ENCODE results near the gene ZSCAN25.
"Not testable (repeated sequence)": the region's sequence is repeated elsewhere in the genome, so short reads cannot be mapped to it uniquely, and the experiment has no call there.

The ZSCAN25 gene

DNA sequence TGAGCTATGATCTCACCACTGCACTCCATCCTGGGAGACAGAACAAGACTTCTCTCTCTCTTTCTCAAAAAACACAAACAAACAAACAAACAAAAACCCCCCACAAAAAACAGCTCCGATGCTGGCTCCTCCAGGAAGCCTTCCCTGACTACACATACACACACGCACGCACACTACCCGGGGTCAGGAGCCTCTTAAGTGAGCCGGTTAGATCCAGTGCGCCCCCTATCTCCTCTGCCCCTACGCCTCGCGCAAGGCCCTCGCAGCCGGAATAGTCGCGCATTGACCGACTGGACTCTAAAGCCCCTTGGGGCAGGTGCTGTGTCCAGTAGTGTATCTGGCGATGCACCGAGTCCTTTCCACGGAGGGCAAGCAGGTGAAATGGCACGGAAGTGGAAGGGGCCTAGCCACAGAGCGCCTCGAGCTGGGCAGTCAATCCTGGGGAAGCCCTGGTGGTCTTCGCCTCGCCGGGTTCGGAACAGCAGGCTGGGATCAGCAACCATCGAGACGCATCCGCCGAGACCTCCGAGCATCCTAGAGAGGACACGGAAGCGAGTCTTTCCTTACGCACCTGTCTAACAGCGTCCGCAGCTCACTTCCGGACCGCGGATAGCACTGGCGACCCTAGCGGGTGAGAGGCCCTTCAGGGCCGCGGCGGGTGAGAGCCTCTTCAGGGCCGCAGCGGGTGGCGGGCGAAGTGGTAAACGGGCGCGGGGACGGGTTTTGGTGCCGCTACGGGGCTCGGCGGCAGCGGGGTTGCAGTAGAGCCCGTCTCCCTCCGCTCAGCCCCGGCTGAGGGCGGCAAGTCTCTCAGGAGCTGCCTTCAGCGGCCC, at the start of gene ZSCAN25:
TSS of gene ZSCAN25 (plus strand) at position 588 of the 833 bp plus-strand sequence. CDS start 2,661 bp downstream, outside the sequence.
- DNase-seq (ENCODE audit: low read depth): peak; percentile 94

DNA sequence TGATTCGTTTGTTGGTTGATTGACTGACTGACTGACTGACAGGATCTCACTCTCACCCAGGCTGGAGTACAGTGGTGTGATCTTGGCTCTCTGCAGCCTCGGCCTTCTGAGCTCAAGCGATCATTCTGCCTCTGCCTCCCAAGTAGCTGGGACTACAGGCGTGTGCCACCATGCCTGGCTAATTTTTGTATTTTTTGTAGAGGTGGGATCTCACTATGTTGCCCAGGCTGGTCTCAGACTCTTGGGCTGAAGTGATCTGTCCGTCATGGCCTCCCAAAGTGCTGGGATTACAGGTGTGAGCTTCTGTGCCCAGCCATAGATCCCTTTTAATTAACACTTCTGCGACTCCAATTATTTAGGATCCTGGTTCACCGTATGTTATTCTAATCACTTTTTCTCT, 48.0 kb upstream of the ZSCAN25 start:
- DNase-seq (ENCODE audit: low read depth): not testable (repeated sequence)

DNA sequence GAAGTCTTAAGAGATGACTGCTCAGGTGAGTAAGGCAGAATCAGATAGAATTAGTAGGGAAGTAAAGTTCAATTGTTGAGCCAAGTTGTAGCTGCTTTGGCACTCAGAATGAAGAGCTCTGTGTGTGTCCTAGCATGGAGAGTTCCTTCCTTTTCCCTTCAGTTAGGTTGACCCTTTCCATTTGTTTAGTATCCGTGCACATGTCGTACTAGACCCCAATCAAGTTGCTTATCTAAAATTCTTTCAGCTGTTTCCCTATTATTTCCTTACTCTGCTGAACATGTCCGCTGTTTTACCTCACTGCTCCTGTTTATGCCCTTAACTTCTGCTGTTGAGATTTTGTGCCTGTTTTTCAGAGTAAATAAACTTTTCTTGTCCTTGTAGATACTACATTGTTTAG, 45.0 kb upstream of the ZSCAN25 start:
- no peak for DNase-seq (ENCODE audit: low read depth)

DNA sequence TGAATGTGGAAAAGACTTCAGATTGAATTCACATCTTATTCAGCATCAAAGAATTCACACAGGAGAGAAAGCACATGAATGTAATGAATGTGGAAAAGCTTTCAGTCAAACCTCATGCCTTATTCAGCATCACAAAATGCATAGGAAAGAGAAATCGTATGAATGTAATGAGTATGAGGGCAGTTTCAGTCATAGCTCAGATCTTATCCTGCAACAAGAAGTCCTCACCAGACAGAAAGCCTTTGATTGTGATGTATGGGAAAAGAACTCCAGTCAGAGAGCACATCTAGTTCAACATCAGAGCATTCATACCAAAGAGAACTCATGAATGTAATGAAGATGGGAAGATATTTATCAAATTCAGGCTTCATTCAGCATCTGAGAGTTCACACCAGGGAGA, 43.5 kb upstream of the ZSCAN25 start:
- DNase-seq (ENCODE audit: low read depth): no peak

DNA sequence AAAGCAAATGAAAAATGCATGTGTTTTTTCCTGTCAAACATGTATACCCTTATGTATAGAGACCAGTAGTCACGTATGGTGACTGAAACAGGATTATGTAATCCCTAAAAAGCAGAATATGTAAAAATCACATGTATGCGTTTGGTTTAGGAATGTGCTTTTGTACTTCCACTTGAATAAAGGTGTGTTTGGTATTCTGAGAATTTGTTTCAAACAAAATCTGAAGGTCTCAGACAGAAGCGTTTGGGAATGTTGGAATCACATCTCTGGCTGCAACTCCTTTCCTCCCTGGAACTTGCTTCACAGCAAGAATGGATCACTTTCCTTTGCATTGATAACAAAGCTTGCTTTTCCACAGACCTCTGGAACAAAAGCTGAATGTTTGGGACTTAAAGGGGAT, 40.5 kb upstream of the ZSCAN25 start:
- DNase-seq (ENCODE audit: low read depth): no peak

DNA sequence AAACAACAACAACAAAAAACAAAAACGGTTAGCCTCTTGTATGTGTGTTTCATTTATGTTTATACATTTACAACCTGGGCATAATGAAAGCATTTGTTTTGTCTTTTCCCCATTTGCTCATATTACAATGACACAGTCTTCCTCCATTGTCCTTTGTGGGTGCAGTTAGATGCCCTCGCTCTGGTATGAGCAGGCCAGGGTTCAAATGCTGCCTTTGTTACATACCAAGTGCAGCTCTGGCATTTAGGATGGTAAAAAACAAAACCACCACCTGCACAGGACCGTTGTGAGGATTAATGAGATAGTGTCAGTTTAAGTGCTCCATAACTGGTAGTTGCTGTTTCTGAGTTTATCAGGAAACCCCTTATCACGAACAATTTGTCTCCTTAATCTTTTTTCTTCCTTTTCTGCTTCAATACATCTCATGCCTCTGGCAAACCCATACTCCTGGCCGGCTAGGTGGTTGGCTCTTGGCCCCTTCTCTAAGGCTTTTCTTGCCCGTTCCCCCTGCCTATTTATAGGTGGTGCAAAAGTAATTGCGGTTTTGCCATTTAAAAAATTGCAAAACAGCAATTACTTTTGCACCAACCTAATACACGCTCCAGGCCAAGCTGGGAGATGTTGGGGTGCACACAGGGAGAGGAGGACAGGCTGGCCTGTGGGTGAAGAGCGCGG, 37.3 kb upstream of the ZSCAN25 start:
- no peak for DNase-seq (ENCODE audit: low read depth)

DNA sequence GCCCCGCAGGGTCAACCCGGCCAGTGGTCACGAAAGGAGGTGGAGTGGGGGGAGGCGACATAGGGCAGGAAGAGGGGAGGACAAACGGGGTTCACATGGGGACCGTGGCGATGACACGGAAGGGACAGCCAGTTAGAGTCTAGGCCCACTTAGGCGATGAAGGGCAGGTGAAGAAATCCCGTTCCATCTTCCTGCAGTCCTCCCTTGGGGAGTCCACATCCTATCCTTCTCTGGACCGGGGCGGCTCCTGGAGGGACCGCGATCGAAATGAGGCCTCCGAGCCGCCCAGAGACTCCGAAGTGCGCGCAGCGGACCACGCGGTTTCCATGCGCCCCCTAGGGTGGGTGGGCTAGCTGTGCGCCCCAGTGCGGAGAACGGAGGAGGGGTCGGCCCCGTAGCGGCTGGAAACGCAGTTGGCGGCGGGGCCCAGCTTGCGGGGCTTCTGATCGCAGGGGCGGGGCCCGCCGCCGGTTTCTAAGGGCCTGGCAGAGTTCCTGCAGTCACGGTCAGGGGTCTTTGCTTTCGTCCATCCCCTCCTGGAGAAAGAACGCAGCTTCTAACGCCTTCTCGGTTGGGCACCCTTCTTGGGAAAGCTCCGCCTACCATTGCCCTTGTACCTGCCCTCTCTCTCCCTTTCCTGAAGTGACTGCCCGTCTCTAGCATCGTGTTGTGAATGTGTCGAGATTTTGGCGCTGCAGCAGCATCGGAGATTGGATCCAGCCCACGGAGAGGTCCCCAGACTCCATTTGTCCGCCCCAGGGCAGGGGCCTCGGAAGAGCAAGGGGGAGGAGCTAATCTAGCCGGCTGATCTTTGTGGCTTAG, 36.6 kb upstream of the ZSCAN25 start:
- peak; percentile 55 for DNase-seq (ENCODE audit: low read depth)

DNA sequence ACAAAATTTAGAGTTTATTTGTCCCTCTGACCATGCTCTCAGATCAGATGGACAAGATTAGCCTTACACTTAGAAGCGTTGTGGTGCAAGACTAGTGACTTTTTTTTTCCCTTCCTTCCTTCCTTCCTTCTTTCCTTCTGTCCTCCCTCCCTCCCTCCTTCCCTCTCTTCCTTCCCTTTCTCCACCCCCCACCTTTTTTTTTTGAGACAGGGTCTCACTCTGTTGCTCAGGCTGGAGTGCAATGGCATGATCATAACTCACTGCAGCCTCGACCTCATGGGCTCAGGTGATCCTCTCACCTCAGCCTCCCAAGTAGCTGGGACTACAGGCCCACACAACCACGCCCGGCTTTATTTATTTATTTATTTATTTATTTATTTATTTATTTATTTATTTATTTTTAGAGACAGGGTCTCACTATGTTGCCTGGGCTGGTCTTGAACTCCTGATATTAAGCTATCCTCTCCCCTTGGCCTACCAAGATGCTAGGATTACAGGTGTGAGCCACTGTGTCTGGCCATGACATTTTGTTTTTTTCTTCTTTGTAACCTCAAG, 35.9 kb upstream of the ZSCAN25 start:
- DNase-seq (ENCODE audit: low read depth): not testable (repeated sequence)

DNA sequence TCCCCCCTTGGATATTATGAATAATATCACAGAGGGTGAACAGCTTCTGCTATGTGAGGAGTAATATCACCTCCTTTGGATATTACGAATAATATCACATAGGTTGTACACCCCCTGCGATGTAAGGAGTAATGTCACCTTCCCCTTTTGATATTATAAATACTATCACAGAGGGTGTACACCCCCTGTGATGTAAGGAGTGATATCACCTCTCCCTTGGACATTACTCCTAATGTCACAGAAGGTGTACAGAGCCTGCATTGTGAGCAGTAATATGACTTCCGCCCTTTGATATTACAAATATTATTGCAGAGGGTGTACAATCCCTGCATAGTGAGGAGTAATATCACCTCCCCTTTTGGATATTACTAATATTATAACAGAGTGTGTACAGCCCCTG, 27.9 kb upstream of the ZSCAN25 start:
- DNase-seq (ENCODE audit: low read depth): no peak

DNA sequence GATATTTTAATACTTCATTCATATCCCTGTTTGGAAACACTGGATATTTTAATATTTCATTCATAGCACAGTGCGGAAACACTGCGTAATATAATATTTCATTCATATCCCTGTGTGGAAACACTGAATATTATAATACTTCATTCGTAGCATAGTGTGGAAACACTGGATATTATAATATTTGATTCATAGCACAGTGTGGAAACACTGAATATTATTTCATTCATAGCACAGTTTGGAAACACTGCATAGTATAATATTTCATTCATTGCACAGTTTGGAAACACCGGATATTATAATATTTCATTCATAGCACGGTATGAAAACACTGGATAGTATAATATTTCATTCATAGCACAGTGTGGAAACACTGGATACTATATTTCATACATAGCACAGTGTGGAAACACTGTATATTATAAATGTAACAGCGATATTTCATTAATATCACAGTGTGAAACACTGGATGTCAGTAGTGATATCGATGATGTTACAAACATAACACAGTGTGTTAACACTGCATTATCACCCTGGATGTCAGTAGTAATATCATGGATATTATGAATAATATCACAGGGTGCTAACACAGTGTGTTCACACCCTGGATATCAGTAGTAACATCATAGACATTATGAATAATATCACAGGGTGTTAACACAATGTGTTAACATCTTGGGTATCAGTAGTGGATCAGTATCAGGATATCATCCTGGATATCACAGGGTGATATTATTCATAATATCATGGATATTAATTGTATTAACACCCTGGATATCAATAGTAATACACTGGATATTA, 21.6 kb upstream of the ZSCAN25 start:
- DNase-seq (ENCODE audit: low read depth): no peak

DNA sequence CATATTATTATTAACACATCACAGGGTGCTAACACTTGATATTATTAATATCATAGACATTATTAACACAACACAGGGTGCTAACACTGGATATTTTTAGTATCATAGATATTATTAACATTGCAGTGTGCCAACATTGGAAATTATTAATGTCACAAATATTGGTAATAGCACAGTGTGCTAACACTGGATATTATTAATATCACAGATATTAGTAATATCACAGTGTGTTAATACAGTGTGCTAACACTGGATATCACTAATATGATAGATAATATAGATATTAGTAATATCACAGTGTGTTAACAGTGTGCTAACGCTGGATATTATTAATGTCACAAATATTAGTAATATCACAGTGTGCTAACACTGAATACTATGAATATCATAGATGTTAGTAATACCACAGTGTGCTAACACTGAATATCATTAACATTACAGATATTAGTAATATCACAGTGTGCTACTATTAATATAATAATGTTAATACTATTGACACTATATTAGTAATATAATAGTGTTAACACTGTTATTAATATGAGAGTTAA, 20.3 kb upstream of the ZSCAN25 start:
- no peak for DNase-seq (ENCODE audit: low read depth)

DNA sequence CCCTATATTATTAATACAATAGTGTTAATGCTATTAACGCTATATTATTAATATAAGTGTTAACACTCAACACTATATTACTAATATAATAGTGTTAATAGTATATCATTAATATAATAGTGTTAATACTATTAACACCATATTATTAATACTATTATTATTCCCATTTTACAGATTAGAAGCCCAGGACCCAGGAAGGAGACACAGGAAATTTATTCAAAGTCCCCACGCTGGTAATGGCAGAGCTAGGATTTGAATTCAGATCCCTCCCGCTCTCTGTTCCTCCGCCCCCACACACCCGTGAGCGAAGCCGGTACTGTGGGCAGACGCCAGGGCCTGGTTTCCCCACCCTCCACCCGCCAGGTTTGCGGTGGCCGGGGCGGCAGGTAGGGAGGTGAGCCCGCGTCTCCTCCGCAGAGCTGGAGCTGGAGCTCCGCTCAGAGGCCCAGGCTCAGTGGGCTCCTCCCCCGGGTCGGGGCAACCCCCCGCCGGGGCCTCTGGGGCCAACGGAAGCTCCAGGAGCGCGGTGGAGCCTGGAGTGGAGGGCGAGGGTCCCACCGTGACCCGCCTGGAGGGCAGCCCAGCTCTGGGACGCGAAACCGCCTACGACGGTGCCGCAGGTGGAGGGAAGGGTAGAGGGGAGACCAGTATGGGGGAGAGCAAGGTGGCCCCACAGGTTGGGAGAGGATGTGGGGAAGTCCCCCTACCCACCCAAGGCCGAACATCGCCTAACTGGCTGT, 18.8 kb upstream of the ZSCAN25 start, which contains the start of gene TMEM225B:
TSS of gene TMEM225B (plus strand) at position 506 of the 740 bp plus-strand sequence. CDS start 6,122 bp downstream, outside the sequence.
- no peak for DNase-seq (ENCODE audit: low read depth)

DNA sequence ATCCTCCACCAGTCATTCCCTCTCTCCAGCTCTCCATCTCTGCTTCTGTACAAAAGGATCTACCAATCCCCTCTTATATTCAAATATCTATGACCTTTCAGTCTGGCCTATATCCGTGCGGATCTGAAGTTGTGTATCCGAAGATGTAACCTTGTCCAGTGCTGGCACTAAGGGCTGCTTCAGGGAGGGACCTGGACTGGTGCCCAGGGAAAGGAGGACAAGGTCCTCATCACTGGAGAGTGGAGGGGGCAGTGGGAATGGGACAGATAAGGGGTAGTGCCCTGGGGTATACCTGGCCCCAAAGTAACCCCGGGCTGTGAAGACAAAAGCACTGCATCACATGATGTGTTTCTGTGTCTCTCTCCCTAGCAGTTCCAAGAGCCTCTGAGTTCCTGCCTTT, 16.9 kb upstream of the ZSCAN25 start:
- no peak for DNase-seq (ENCODE audit: low read depth)

DNA sequence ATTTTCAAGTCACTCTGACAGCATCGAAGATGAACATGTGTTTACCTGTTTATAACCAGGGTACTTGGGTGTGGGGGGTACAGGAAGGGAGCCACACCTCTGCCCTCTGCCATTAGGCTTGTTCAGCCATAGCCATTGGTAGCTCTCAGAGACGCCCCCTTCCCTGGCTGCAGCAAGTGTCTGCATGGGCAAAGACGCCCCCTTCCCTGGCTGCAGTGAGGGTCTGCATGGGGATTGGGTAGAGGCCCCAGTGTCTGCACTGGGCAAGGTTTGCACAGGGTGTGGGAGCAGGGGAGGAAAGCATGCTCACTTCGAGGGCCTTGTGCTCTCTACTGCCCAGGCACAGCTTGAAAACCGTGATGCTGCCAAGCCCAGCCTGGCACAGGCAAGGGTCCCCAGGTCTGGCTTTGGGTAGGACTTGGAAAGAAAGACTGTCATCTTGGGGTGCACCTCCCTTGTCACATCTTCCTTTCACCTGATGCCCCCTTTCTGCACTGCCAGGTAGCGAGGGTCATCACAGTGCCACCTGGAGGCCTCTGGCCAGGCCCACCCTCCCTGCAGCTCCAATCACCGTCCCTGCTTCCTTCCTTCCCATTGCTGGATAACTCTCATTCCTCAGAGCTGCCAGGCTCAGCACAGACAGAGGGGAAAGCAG, 15.0 kb upstream of the ZSCAN25 start:
- DNase-seq (ENCODE audit: low read depth): no peak

DNA sequence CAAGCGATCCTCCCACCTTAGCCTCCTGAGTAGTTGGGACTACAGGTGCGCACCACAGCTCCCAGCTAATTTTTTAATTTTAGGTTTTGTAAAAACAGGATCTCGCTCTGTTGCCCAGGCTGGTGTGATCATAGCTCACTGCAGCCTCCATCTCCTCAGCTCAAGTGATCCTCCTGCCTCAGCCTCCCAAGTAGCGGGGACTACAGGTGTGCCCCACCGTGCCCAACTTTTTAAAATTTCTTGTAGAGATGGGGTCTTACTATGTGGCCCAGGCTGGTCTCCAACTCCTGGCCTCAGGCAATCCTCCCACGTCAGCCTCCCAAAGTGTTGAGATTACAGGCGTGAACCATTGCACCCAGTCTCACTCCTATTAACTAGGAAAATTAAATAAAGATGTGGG, 11.2 kb upstream of the ZSCAN25 start:
- DNase-seq (ENCODE audit: low read depth): no peak

DNA sequence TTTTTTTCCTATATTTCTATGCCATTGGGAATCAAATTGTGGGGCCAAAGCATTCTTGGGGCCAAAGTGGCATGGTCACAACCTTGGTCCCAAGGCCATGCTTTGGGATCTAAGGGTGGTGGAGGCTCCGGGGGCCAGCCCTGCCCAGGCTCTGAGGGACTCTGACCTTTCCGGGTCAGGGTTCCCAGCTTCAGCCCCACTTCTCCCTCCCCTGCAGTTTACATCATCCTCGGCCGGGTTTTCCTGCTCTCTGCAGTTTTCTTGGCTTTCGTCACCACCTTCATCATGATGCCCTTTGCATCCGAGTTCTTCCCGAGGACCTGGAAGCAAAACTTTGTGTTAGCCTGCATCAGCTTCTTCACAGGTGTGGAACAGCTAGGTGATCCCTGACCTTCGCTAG, 10.2 kb upstream of the ZSCAN25 start:
- DNase-seq (ENCODE audit: low read depth): no peak

DNA sequence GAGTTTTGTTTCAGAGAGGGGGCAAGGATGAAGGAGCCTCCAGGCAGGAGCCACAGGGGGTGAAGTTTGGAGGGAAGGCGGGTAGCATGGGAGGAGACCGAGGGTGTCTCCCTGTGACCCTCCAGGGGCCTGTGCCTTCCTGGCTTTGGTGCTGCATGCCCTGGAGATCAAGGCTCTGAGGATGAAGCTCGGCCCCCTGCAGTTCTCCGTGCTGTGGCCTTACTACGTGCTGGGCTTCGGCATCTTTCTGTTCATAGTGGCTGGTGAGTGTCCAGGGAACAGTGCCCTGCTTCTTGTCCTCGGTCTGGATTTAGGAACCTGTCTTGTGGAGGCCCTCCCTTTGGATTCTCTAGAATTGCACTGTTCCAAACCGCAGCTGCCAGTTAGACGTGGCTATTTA, 9.2 kb upstream of the ZSCAN25 start:
- no peak for DNase-seq (ENCODE audit: low read depth)

DNA sequence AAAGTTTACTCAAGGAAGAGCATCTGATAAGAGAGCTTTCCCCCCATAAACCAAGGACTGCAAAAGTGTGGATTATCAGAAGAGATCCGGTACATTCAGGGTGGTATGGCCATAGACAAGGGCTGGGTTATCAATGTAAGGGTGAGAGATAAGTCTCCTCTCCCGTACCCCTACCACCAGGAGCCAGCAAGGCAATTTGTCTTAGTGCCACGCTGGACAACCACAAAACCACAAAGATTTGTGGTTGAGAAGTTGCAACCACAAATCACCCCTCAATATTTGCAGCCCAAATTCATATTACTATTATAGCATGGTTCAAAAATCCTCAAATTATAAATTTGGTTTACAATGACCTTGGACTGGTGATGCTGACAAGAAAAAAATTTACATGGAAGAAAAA, 2.3 kb upstream of the ZSCAN25 start:
- no peak for DNase-seq (ENCODE audit: low read depth)

DNA sequence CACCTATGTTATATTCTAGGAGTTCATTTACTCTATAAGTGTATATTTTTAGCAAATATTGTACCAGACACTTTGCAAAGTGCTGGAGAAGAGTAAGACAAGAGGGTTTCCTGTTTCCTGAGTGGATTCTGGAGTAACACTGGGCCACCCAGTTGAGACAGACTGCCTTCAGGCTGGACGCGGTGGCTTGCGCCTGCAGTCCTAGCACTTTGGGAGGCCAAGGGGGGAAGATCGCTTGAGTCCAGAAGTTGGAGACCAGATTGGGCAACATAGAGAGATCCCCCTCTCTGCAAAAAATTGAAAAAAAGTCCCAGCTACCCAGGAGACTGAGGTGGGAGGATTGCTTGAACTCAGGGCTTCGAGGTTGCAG, 772 bp upstream of the ZSCAN25 start:
- no peak for DNase-seq (ENCODE audit: low read depth)

Data from ELR (cell line).